H9 (cell line): ENCODE data around the gene JADE2. TPM values are rescaled to one million over a fixed set of nuclear protein-coding genes. Genes with fewer than 3 reads are reported as not detected.

ENCODE experiments used
- DNase-seq: peaks from one replicate; pipeline ENCODE4 v3.0.0-alpha.2; 2017
- H2AFZ ChIP-seq: one replicate; pipeline ENCODE4 v1.6.1; 2013; ENCODE audit warnings: mild to moderate bottlenecking, low read length, control low read depth, moderate library complexity
- H2AK5ac ChIP-seq: 2 replicates; pipeline ENCODE4 v1.6.1; 2013; ENCODE audit warnings: low read length, control low read depth, mixed read lengths; ENCODE audit not compliant: insufficient read length
- H2BK120ac ChIP-seq: one replicate; pipeline ENCODE4 v1.6.1; 2013; ENCODE audit warnings: low read depth, mild to moderate bottlenecking, low read length, control low read depth, inconsistent platforms; ENCODE audit not compliant: poor library complexity, severe bottlenecking
- H2BK12ac ChIP-seq: 2 replicates; pipeline ENCODE4 v1.6.1; 2013; ENCODE audit warnings: low read length, control low read depth, mixed read lengths, low read depth; ENCODE audit not compliant: insufficient read length
- H2BK15ac ChIP-seq: 2 replicates; pipeline ENCODE4 v1.6.1; 2013; ENCODE audit warnings: low read depth, low read length, control low read depth
- H2BK20ac ChIP-seq: one replicate; pipeline ENCODE4 v1.6.1; 2013; ENCODE audit warnings: low read depth, mild to moderate bottlenecking, low read length, control low read depth, inconsistent platforms; ENCODE audit not compliant: poor library complexity, severe bottlenecking
- H2BK5ac ChIP-seq: 2 replicates; pipeline ENCODE4 v1.6.1; 2013; ENCODE audit warnings: low read length, control low read depth, mixed read lengths; ENCODE audit not compliant: insufficient read length
- H3K14ac ChIP-seq: 2 replicates; pipeline ENCODE4 v1.6.1; 2013; ENCODE audit warnings: low read length, control low read depth; ENCODE audit not compliant: insufficient read depth
- H3K18ac ChIP-seq: 2 replicates; pipeline ENCODE4 v1.6.1; 2013; ENCODE audit warnings: low read depth, mild to moderate bottlenecking, mixed read lengths, low read length, control low read depth; ENCODE audit not compliant: insufficient read length
- H3K23ac ChIP-seq: 2 replicates; pipeline ENCODE4 v1.6.1; 2013; ENCODE audit warnings: low read length, control low read depth, mixed read lengths, low read depth; ENCODE audit not compliant: insufficient read length
- H3K23me2 ChIP-seq: 2 replicates; pipeline ENCODE4 v1.6.1; 2013; ENCODE audit warnings: low read depth, mild to moderate bottlenecking, mixed read lengths, low read length, control low read depth; ENCODE audit not compliant: insufficient read length, poor library complexity, severe bottlenecking
- H3K27ac ChIP-seq: 2 replicates; pipeline ENCODE4 v1.5.1; 2013; ENCODE audit warnings: low read length, control low read depth, mixed read lengths, low read depth; ENCODE audit not compliant: insufficient read length
- H3K27me3 ChIP-seq: 2 replicates; pipeline ENCODE4 v1.6.1; 2013; ENCODE audit warnings: low read length, control low read depth, inconsistent platforms; ENCODE audit not compliant: insufficient read depth
- H3K4ac ChIP-seq: 2 replicates; pipeline ENCODE4 v1.6.1; 2013; ENCODE audit warnings: low read depth, mild to moderate bottlenecking, control low read depth, inconsistent platforms, low read length, moderate library complexity
- H3K4me1 ChIP-seq: 2 replicates; pipeline ENCODE4 v1.6.1; 2013; ENCODE audit warnings: low read length, control low read depth, inconsistent platforms; ENCODE audit not compliant: insufficient read depth
- H3K4me2 ChIP-seq: 2 replicates; pipeline ENCODE4 v1.6.1; 2013; ENCODE audit warnings: low read length, control low read depth, mixed read lengths; ENCODE audit not compliant: insufficient read length, insufficient read depth
- H3K56ac ChIP-seq: 2 replicates; pipeline ENCODE4 v1.6.1; 2013; ENCODE audit warnings: low read depth, mild to moderate bottlenecking, mixed read lengths, low read length, control low read depth; ENCODE audit not compliant: insufficient read length
- H3K79me1 ChIP-seq: 2 replicates; pipeline ENCODE4 v1.6.1; 2013; ENCODE audit warnings: low read depth, mild to moderate bottlenecking, moderate library complexity, low read length, control low read depth, inconsistent platforms; ENCODE audit not compliant: insufficient read depth, poor library complexity, severe bottlenecking
- H3K79me2 ChIP-seq: 2 replicates; pipeline ENCODE4 v1.6.1; 2013; ENCODE audit warnings: low read length, control low read depth, inconsistent platforms; ENCODE audit not compliant: insufficient read depth
- H3K9ac ChIP-seq: 2 replicates; pipeline ENCODE4 v1.6.1; 2013; ENCODE audit warnings: low read length, control low read depth, mixed read lengths; ENCODE audit not compliant: insufficient read length; ENCODE audit errors: extremely low read depth
- H3K9me3 ChIP-seq: one replicate; pipeline ENCODE4 v1.6.1; 2013; ENCODE audit warnings: low read depth, low read length, inconsistent platforms; ENCODE audit not compliant: control insufficient read depth
- H3T11ph ChIP-seq: one replicate; pipeline ENCODE4 v1.6.1; 2013; ENCODE audit warnings: mild to moderate bottlenecking, low read length, control low read depth, inconsistent platforms
- H4K20me1 ChIP-seq: one replicate; pipeline ENCODE4 v1.6.1; 2013; ENCODE audit not compliant: control insufficient read depth, insufficient read length, insufficient read depth
- H4K5ac ChIP-seq: 2 replicates; pipeline ENCODE4 v1.6.1; 2013; ENCODE audit warnings: low read depth, mild to moderate bottlenecking, mixed read lengths, low read length, control low read depth; ENCODE audit not compliant: insufficient read length
- H4K8ac ChIP-seq: replicated peaks from 2 replicates; pipeline ENCODE4 v1.6.1; 2013; ENCODE audit warnings: low read length, control low read depth, mixed read lengths, low read depth; ENCODE audit not compliant: insufficient read length
- H4K91ac ChIP-seq: 2 replicates; pipeline ENCODE4 v1.6.1; 2013; ENCODE audit warnings: low read depth, mild to moderate bottlenecking, moderate library complexity, mixed read lengths, low read length, control low read depth; ENCODE audit not compliant: insufficient read length
- H3K27ac Mint-ChIP-seq, 3 experiments: 2 replicates in 2 of 3; 3 replicates in 1 of 3; pipeline ENCODE4 v1.8.0; 2020 to 2021; ENCODE audit warnings: mixed read lengths in 3 of 3, mild to moderate bottlenecking in 1 of 3, moderate library complexity in 1 of 3
- H3K27me3 Mint-ChIP-seq: 2 replicates; pipeline ENCODE4 v1.8.0; 2021; ENCODE audit warnings: low read depth, mild to moderate bottlenecking, moderate library complexity, mixed read lengths
- H3K36me3 Mint-ChIP-seq, 3 experiments: 2 replicates in 2 of 3; 3 replicates in 1 of 3; pipeline ENCODE4 v1.8.0; 2020 to 2021; ENCODE audit warnings: low read depth in 3 of 3, mixed read lengths in 3 of 3; ENCODE audit not compliant: insufficient read depth in 1 of 3
- H3K4me1 Mint-ChIP-seq, 2 experiments: 2 replicates each; pipeline ENCODE4 v1.8.0; 2020; ENCODE audit warnings: mixed read lengths in 2 of 2
- H3K4me3 Mint-ChIP-seq, 2 experiments: 2 replicates in 1 of 2; 3 replicates in 1 of 2; pipeline ENCODE4 v1.8.0; 2020 to 2021; ENCODE audit warnings: mild to moderate bottlenecking in 2 of 2, mixed read lengths in 2 of 2, moderate library complexity in 1 of 2
- H3K9me3 Mint-ChIP-seq, 2 experiments: 2 replicates in 1 of 2; 3 replicates in 1 of 2; pipeline ENCODE4 v1.8.0; 2020; ENCODE audit warnings: mild to moderate bottlenecking in 2 of 2, mixed read lengths in 2 of 2, moderate library complexity in 1 of 2
- CTCF ChIP-seq: fragments of 200-600 bp; sonication (generic); conservative IDR thresholded peaks from 3 replicates; pipeline ENCODE4 v1.8.0; 2021; ENCODE audit warnings: antibody characterized with exemption, mild to moderate bottlenecking
- WGBS: extraction: QIAGEN DNeasy Blood & Tissue Kit; methylation state at CpG from one replicate; pipeline ENCODE4 v1.1.7; 2013; ENCODE audit warnings: missing lambda C conversion rate, low lambda C conversion rate, mixed read lengths; ENCODE audit not compliant: insufficient read length; ENCODE audit errors: extremely low coverage; 5-methylcytosine and 5-hydroxymethylcytosine counted together
- total RNA-seq: library from RNA; stranded (reverse); gene quantifications from 2 replicates; pipeline ENCODE4 v1.2.1, GENCODE V29; 2021

The JADE2 gene
- total RNA-seq, 1 experiment from 2014 or later: 99.7 TPM

- Histone ChIP-seq H3K79me2 (no peaks in the 10 kb centered on the region), H4K20me1 (no peaks in the 10 kb centered on the region), H2AK5ac (no peak overlapping the region), H3K23me2 (no peaks in the 10 kb centered on the region), H3K14ac (no peak overlapping the region; the same call in 1 of the 2 replicates), H2BK15ac (no peak overlapping the region), H3K9ac (no peak overlapping the region), H2BK20ac (no peak overlapping the region), H4K8ac (no peak overlapping the region), H3K4ac (no peak overlapping the region), H2BK12ac (no peak overlapping the region), H3T11ph (no peak overlapping the region), H3K9me3 (no peaks in the 10 kb centered on the region), H3K79me1 (no peaks in the 10 kb centered on the region), H2BK120ac (no peak overlapping the region), H3K27ac (peak overlapping the region; percentile 54), H2AFZ (no peak overlapping the region), H3K27me3 (no peaks in the 10 kb centered on the region), H4K5ac (no peak overlapping the region), H3K18ac (peak overlapping the region; percentile 63), H4K91ac (no peak overlapping the region), H3K23ac (no peak overlapping the region), H3K4me2 (no peak overlapping the region), H3K4me1 (peaks cover 7% of the 10 kb centered on the region; the same call in 1 of the 2 replicates), H2BK5ac (no peak overlapping the region), H3K56ac (no peak overlapping the region)
- Mint-ChIP-seq H3K9me3 (peaks cover 0 to 2% of the 10 kb centered on the region in 2 experiments; a peak in 1 of 5 replicates), H3K36me3 (no peaks in the 10 kb centered on the region), H3K27me3 (no peaks in the 10 kb centered on the region; the same call in 1 of the 2 replicates), H3K4me1 (peaks cover 24 to 32% of the 10 kb centered on the region in 2 experiments), H3K27ac (peak overlapping the region; percentile 15 to 64 (median 51); a peak in 6 of 7 replicates), H3K4me3 (no peak overlapping the region)
- TF ChIP-seq CTCF: no peak
- DNase-seq: peak; percentile 78
- WGBS: no CpG with 5 or more reads among the region's 11 CpGs
Measured at GRCh38 chr5:134503088-134503936, 22.2 kb upstream of the JADE2 start.
